GM12878 (cell line): ENCODE measurements around the gene PTPRU. TPM values are rescaled to one million over a fixed set of nuclear protein-coding genes. Genes with fewer than 3 reads are reported as not detected.

Source experiments
- ATAC-seq: fragments of 200-7000 bp; cut with Tn5 transposase; 3 replicates; pipeline ENCODE4 v1.9.1; 2020; ENCODE audit warnings: mild to moderate bottlenecking, moderate library complexity
- BruUV-seq: library from RNA; stranded (reverse); fragments of 400-500 nt; replicated peaks from 2 replicates; lab custom pipeline; 2021; lab: Mats Ljungman, UMichigan
- CTCF ChIA-PET: fragments of 300-600 bp; sonication (Branson Sonifier 250); formaldehyde crosslinking; extraction: SDS; loops from one replicate; lab custom pipeline; 2021; ENCODE audit warnings: inconsistent platforms; lab: Yijun Ruan, JAX
- POLR2A ChIA-PET: fragments of 350-600 bp; formaldehyde crosslinking; extraction: SDS; loops from one replicate; lab custom pipeline; 2021; ENCODE audit warnings: inconsistent platforms; lab: Charles Lee
- RAD21 ChIA-PET: fragments of 300-600 bp; sonication (Branson Sonifier 250); formaldehyde crosslinking; loops from one replicate; lab custom pipeline; 2023; ENCODE audit warnings: antibody characterized with exemption; ENCODE audit not compliant: unreplicated experiment; lab: Charles Lee
- SMC1A ChIA-PET: fragments of 300-600 bp; sonication (Branson Sonifier 250); formaldehyde crosslinking; loops from one replicate; lab custom pipeline; 2023; ENCODE audit not compliant: unreplicated experiment, uncharacterized antibody; lab: Charles Lee
- DNase-seq: peaks from one replicate; pipeline ENCODE4 v3.0.0-alpha.2; 2011; ENCODE audit warnings: low read depth, low spot score
- FAIRE-seq: peaks from 3 replicates; lab custom pipeline; 2011; peaks lifted over from hg19 to GRCh38; lab: Jason Lieb, UNC
- H2AFZ ChIP-seq: 2 replicates; pipeline ENCODE4 v1.6.0; 2011; ENCODE audit warnings: low read depth, low read length, control low read depth; ENCODE audit not compliant: control insufficient read depth
- H3K27ac ChIP-seq: 2 replicates; pipeline ENCODE4 v1.5.1; 2011; ENCODE audit warnings: control low read depth; ENCODE audit not compliant: control insufficient read depth, insufficient read depth
- H3K27me3 ChIP-seq, 2 experiments: replicated peaks in 1 of 2; 2 replicates each; pipeline versions ENCODE4 v1.6.0 to v1.6.1; 2011; ENCODE audit warnings: low read length in 1 of 2; ENCODE audit not compliant: control insufficient read depth in 2 of 2, insufficient read depth in 2 of 2
- H3K36me3 ChIP-seq, 2 experiments: 2 replicates each; pipeline ENCODE4 v1.5.1; 2011; ENCODE audit warnings: low read length in 1 of 2; ENCODE audit not compliant: control insufficient read depth in 2 of 2, insufficient read depth in 2 of 2
- H3K4me1 ChIP-seq: 2 replicates; pipeline ENCODE4 v1.6.1; 2011; ENCODE audit warnings: mild to moderate bottlenecking, low read length, moderate library complexity, mixed read lengths; ENCODE audit not compliant: control insufficient read depth, insufficient read depth
- H3K4me2 ChIP-seq: 2 replicates; pipeline ENCODE4 v1.6.0; 2011; ENCODE audit warnings: control low read depth; ENCODE audit not compliant: control insufficient read depth, insufficient read depth
- H3K4me3 ChIP-seq: fragments of 200-600 bp; sonication (generic); 2 replicates; pipeline ENCODE4 v1.5.1; 2016
- H3K79me2 ChIP-seq: 2 replicates; pipeline ENCODE4 v1.6.0; 2011; ENCODE audit warnings: low read length; ENCODE audit not compliant: control insufficient read depth, insufficient read depth
- H3K9ac ChIP-seq: 2 replicates; pipeline ENCODE4 v1.8.0; 2011; ENCODE audit warnings: low read length, control low read depth, mixed read lengths; ENCODE audit not compliant: control insufficient read depth, insufficient read depth
- H3K9me3 ChIP-seq: replicated peaks from 3 replicates; pipeline ENCODE4 v1.5.1; 2011; ENCODE audit warnings: mild to moderate bottlenecking, low read length; ENCODE audit not compliant: control insufficient read depth, insufficient read depth
- H4K20me1 ChIP-seq: 2 replicates; pipeline ENCODE4 v1.6.0; 2011; ENCODE audit not compliant: control insufficient read depth, insufficient read depth
- CBFB ChIP-seq: IDR thresholded peaks from 2 replicates; pipeline ENCODE4 v1.6.1; 2016; ENCODE audit warnings: antibody characterized with exemption, low read depth
- CEBPB ChIP-seq, 2 experiments: fragments of 150-350 bp in 1 of 2; IDR thresholded peaks; 2 replicates each; pipeline ENCODE4 v1.6.1; 2012 to 2014; ENCODE audit warnings: low read depth in 2 of 2, low read length in 2 of 2, borderline replicate concordance in 1 of 2, inconsistent platforms in 1 of 2
- CREB1 ChIP-seq: IDR thresholded peaks from 2 replicates; pipeline ENCODE4 v1.6.1; 2012; ENCODE audit warnings: low read depth, mild to moderate bottlenecking, inconsistent platforms
- FOXM1 ChIP-seq: IDR thresholded peaks from 2 replicates; pipeline ENCODE4 v1.6.1; 2012; ENCODE audit warnings: low read depth, mild to moderate bottlenecking, inconsistent platforms, low read length, moderate library complexity
- KDM1A ChIP-seq: fragments of 200-600 bp; sonication (generic); IDR thresholded peaks from 2 replicates; pipeline ENCODE4 v1.6.1; 2016; ENCODE audit warnings: borderline replicate concordance
- PML ChIP-seq: IDR thresholded peaks from 2 replicates; pipeline ENCODE4 v1.6.1; 2012; ENCODE audit warnings: low read length, inconsistent platforms
- WGBS: methylation state at CpG from one replicate; pipeline ENCODE4 v1.1.6; 2016; ENCODE audit warnings: low lambda C conversion rate; ENCODE audit not compliant: insufficient replicate concordance, insufficient coverage; ENCODE audit errors: missing lambda C conversion rate; 5-methylcytosine and 5-hydroxymethylcytosine counted together
- in situ Hi-C: fragments of 300-500 bp; cut with MboI; formaldehyde crosslinking; loops from 9 replicates; pipeline ENCODE4 v1.14.3; 2018; ENCODE audit warnings: mixed read lengths
- intact Hi-C: fragments of 100-400 bp; cut with micrococcal nuclease; formaldehyde crosslinking; loops from one replicate; pipeline ENCODE4 v1.14.2; 2022; ENCODE audit not compliant: unreplicated experiment
- polyA plus RNA-seq, 11 experiments: library from polyadenylated mRNA; depleted of rRNA in 4 of 11; unstranded in 6 of 11; stranded (reverse) in 5 of 11; fragments of >200 nt; fragmentation: Nextera tagmentation in 4 of 11; fragmentation: Illumina TruSeq in 1 of 11; extraction: Ambion mirVana in 4 of 11; extraction: Trizol in 1 of 11; gene quantifications; 1 replicate in 1 of 11; 2 replicates in 10 of 11; pipeline versions ENCODE4 v1.2.1 to v1.2.3, GENCODE V29; 2011 to 2016; ENCODE audit warnings: inconsistent platforms in 2 of 11, missing spikeins in 2 of 11, low read depth in 1 of 11
- total RNA-seq, 4 experiments: library from RNA; depleted of rRNA in 3 of 4; stranded (reverse); fragments of >200 nt in 3 of 4; fragmentation: Illumina TruSeq in 1 of 4; extraction: Trizol in 1 of 4; gene quantifications; 2 replicates each; pipeline versions ENCODE4 v1.2.1 to v1.2.3, GENCODE V29; 2013 to 2021
- TF ChIP-seq, protein P1 (sequence below): fragments of 450-650 bp; IDR thresholded peaks from 2 replicates; pipeline ENCODE4 v1.6.1; 2016; ENCODE audit warnings: mild to moderate bottlenecking
- TF ChIP-seq, protein P2 (sequence below): fragments of 450-650 bp; IDR thresholded peaks from 2 replicates; pipeline ENCODE4 v1.6.1; 2017; ENCODE audit warnings: antibody characterized with exemption, mild to moderate bottlenecking, moderate library complexity
- TF ChIP-seq, protein P3 (sequence below): fragments of 450-650 bp; IDR thresholded peaks from 2 replicates; pipeline ENCODE4 v1.6.1; 2017; ENCODE audit warnings: borderline replicate concordance

Gene PTPRU
- total and polyA plus RNA-seq, 10 of the 15 experiments (the other 5 are each of a cell fraction or from before 2014, with no cell fraction given), result 0.04 to 2.5 (median 0.73) TPM

DNA sequence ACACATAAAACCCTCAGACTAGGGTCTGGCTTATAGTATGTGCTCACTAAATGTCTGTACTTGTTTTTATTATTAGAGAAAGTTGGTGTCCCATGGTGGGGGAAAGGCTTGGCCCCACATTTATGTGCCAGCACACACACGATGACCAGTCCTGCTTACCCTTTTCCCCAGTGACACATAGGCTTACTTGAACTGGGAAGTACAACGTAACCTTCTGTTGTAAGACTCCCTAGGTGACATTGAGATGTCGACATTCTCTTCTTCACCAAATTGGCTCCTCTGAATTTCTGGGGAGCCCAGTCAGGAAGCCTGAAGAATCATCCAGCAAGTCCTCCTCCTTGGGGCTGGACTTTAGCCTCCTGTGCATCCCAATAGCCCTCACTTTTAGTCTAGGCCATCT is 3.9 kb upstream of the PTPRU start:
- no peak for ATAC-seq
- Histone ChIP-seq H3K36me3 (no peaks in the 10 kb centered on the region), H3K79me2 (peaks cover 11% of the 10 kb centered on the region), H3K4me1 (peaks cover 12% of the 10 kb centered on the region), H2AFZ (no peak overlapping the region), H3K27ac (no peak overlapping the region), H3K4me2 (no peak overlapping the region), H3K9me3 (no peaks in the 10 kb centered on the region), H3K27me3 (peaks cover 7 to 8% of the 10 kb centered on the region in 2 experiments; a peak in 3 of 4 replicates), H3K9ac (no peak overlapping the region), H3K4me3 (no peak overlapping the region), H4K20me1 (no peaks in the 10 kb centered on the region)
- 14% methylated on average over 3 of the region's 3 CpGs for WGBS
- ChIA-PET RAD21 (no interaction called here), CTCF (interaction anchor here (1.2 to 1.7 kb wide), 3 partner anchors 30 to 1476 kb away, joined by 3 to 4 read pairs (median 4); partner anchors contain the start of gene SRSF4), SMC1A (no interaction called here), POLR2A (no interaction called here)
- TF ChIP-seq, protein P1, sequence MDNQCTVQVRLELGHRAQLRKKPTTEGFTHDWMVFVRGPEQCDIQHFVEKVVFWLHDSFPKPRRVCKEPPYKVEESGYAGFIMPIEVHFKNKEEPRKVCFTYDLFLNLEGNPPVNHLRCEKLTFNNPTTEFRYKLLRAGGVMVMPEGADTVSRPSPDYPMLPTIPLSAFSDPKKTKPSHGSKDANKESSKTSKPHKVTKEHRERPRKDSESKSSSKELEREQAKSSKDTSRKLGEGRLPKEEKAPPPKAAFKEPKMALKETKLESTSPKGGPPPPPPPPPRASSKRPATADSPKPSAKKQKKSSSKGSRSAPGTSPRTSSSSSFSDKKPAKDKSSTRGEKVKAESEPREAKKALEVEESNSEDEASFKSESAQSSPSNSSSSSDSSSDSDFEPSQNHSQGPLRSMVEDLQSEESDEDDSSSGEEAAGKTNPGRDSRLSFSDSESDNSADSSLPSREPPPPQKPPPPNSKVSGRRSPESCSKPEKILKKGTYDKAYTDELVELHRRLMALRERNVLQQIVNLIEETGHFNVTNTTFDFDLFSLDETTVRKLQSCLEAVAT, result no peak
- no peak for TF ChIP-seq PML
- no peak for TF ChIP-seq FOXM1
- TF ChIP-seq CBFB, result no peak
- no peak for TF ChIP-seq CEBPB (IDR thresholded peaks at IDR 0.05; ENCODE audit: borderline replicate concordance in 1 of 2, low read depth in 2 of 2, low read length in 2 of 2)
- no peak for TF ChIP-seq CREB1
- TF ChIP-seq, protein P2, sequence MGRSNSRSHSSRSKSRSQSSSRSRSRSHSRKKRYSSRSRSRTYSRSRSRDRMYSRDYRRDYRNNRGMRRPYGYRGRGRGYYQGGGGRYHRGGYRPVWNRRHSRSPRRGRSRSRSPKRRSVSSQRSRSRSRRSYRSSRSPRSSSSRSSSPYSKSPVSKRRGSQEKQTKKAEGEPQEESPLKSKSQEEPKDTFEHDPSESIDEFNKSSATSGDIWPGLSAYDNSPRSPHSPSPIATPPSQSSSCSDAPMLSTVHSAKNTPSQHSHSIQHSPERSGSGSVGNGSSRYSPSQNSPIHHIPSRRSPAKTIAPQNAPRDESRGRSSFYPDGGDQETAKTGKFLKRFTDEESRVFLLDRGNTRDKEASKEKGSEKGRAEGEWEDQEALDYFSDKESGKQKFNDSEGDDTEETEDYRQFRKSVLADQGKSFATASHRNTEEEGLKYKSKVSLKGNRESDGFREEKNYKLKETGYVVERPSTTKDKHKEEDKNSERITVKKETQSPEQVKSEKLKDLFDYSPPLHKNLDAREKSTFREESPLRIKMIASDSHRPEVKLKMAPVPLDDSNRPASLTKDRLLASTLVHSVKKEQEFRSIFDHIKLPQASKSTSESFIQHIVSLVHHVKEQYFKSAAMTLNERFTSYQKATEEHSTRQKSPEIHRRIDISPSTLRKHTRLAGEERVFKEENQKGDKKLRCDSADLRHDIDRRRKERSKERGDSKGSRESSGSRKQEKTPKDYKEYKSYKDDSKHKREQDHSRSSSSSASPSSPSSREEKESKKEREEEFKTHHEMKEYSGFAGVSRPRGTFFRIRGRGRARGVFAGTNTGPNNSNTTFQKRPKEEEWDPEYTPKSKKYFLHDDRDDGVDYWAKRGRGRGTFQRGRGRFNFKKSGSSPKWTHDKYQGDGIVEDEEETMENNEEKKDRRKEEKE, result no peak
- TF ChIP-seq, protein P3, sequence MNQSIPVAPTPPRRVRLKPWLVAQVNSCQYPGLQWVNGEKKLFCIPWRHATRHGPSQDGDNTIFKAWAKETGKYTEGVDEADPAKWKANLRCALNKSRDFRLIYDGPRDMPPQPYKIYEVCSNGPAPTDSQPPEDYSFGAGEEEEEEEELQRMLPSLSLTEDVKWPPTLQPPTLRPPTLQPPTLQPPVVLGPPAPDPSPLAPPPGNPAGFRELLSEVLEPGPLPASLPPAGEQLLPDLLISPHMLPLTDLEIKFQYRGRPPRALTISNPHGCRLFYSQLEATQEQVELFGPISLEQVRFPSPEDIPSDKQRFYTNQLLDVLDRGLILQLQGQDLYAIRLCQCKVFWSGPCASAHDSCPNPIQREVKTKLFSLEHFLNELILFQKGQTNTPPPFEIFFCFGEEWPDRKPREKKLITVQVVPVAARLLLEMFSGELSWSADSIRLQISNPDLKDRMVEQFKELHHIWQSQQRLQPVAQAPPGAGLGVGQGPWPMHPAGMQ, result no peak
- no peak for TF ChIP-seq KDM1A
- BruUV-seq, result no TSS peak
- FAIRE-seq, result no peak
- in situ Hi-C loops (loop anchor here (10.0 kb wide), 1 partner anchor 1682 kb away; no protein-coding TSS in a partner anchor), intact Hi-C loops (no loop called here)
- DNase-seq, result no peak
